HG03558 (cell line): ENCODE results near the gene EFCAB9.
"Not testable (repeated sequence)": the region's sequence is repeated elsewhere in the genome, so short reads cannot be mapped to it uniquely, and the experiment has no call there.

Experiments
- ATAC-seq: cut with Tn5 transposase; IDR thresholded peaks from one replicate; pipeline ENCODE4 v1.9.1; 2021; ENCODE audit warnings: moderate number of reproducible peaks; ENCODE audit not compliant: unreplicated experiment; ENCODE audit errors: extremely low read depth

The EFCAB9 gene

GRCh38 chr5:172193872-172194271 lies at the start of gene EFCAB9:
TSS of gene EFCAB9 (plus strand) at chr5:172194172. CDS start at chr5:172194173, 1 bp downstream.
- no peak for ATAC-seq

GRCh38 chr5:172144291-172144815 lies 49.6 kb upstream of the EFCAB9 start:
- ATAC-seq: no peak

GRCh38 chr5:172144931-172145869 lies 48.8 kb upstream of the EFCAB9 start:
- ATAC-seq: no peak

GRCh38 chr5:172145870-172146747 lies 47.9 kb upstream of the EFCAB9 start:
- no peak for ATAC-seq

GRCh38 chr5:172146748-172147092 lies 47.3 kb upstream of the EFCAB9 start:
- ATAC-seq: no peak

GRCh38 chr5:172147857-172148256 lies 46.1 kb upstream of the EFCAB9 start:
- no peak for ATAC-seq

GRCh38 chr5:172148381-172148780 lies 45.6 kb upstream of the EFCAB9 start:
- no peak for ATAC-seq

GRCh38 chr5:172149073-172149472 lies 44.9 kb upstream of the EFCAB9 start:
- no peak for ATAC-seq

GRCh38 chr5:172149481-172149880 lies 44.5 kb upstream of the EFCAB9 start:
- ATAC-seq: not testable (repeated sequence)

- no peak for ATAC-seq
These were observed 43.2 kb upstream of the EFCAB9 start for GRCh38 chr5:172150514-172151425.

- ATAC-seq: no peak
These were observed 42.2 kb upstream of the EFCAB9 start for GRCh38 chr5:172151661-172152210.

- ATAC-seq: no peak
These were observed 40.3 kb upstream of the EFCAB9 start for GRCh38 chr5:172153695-172154094.

- ATAC-seq: not testable (repeated sequence)
These were observed 38.9 kb upstream of the EFCAB9 start for GRCh38 chr5:172155101-172155500.

- no peak for ATAC-seq
These were observed 37.4 kb upstream of the EFCAB9 start for GRCh38 chr5:172156541-172156994.

GRCh38 chr5:172159016-172159415 lies 35.0 kb upstream of the EFCAB9 start:
- ATAC-seq: no peak

- no peak for ATAC-seq
These were observed 33.5 kb upstream of the EFCAB9 start for GRCh38 chr5:172160506-172160905.

- no peak for ATAC-seq
These were observed 31.5 kb upstream of the EFCAB9 start for GRCh38 chr5:172162323-172162986.

- no peak for ATAC-seq
These were observed 31.0 kb upstream of the EFCAB9 start for GRCh38 chr5:172162987-172163343.

- no peak for ATAC-seq
These were observed 30.6 kb upstream of the EFCAB9 start for GRCh38 chr5:172163346-172163745.
